Endodermal cell (in vitro differentiated cells): ENCODE data around the gene LRRC36. TPM values are rescaled to one million over a fixed set of nuclear protein-coding genes. Genes with fewer than 3 reads are reported as not detected.

Experiments
- DNase-seq: peaks from one replicate; pipeline ENCODE4 v3.0.0-alpha.2; 2017
- H3K27ac ChIP-seq: 2 replicates; pipeline ENCODE4 v1.5.1; 2013; ENCODE audit warnings: mild to moderate bottlenecking, low read depth, low read length, moderate library complexity
- H3K27me3 ChIP-seq: 2 replicates; pipeline ENCODE4 v1.6.1; 2013; ENCODE audit warnings: mild to moderate bottlenecking, low read length, moderate library complexity; ENCODE audit not compliant: insufficient read depth, control insufficient read depth, poor library complexity, severe bottlenecking
- H3K36me3 ChIP-seq: 2 replicates; pipeline ENCODE4 v1.7.0; 2013; ENCODE audit warnings: mild to moderate bottlenecking, low read length, moderate library complexity; ENCODE audit not compliant: control insufficient read depth, insufficient read depth
- H3K4me1 ChIP-seq: one replicate; pipeline ENCODE4 v1.7.0; 2013; ENCODE audit warnings: low read length; ENCODE audit not compliant: control insufficient read depth, insufficient read depth
- H3K4me3 ChIP-seq: 2 replicates; pipeline ENCODE4 v1.5.1; 2013; ENCODE audit warnings: mild to moderate bottlenecking, low read length, moderate library complexity
- H3K9ac ChIP-seq: 2 replicates; pipeline ENCODE4 v1.6.1; 2013; ENCODE audit warnings: mild to moderate bottlenecking, low read length, moderate library complexity; ENCODE audit not compliant: poor library complexity, severe bottlenecking; ENCODE audit errors: extremely low read depth
- H3K9me3 ChIP-seq: 2 replicates; pipeline ENCODE4 v1.6.1; 2013; ENCODE audit warnings: mild to moderate bottlenecking, low read length, moderate library complexity; ENCODE audit not compliant: control insufficient read depth
- H3K27ac Mint-ChIP-seq: 2 replicates; pipeline ENCODE4 v1.8.0; 2020; ENCODE audit warnings: mixed read lengths
- H3K27me3 Mint-ChIP-seq: 2 replicates; pipeline ENCODE4 v1.8.0; 2021; ENCODE audit warnings: mild to moderate bottlenecking, mixed read lengths; ENCODE audit not compliant: insufficient read depth
- H3K36me3 Mint-ChIP-seq: 2 replicates; pipeline ENCODE4 v1.8.0; 2020; ENCODE audit warnings: low read depth, mixed read lengths
- H3K4me1 Mint-ChIP-seq: 2 replicates; pipeline ENCODE4 v1.8.0; 2020; ENCODE audit warnings: mixed read lengths
- H3K4me3 Mint-ChIP-seq: 2 replicates; pipeline ENCODE4 v1.8.0; 2020; ENCODE audit warnings: mild to moderate bottlenecking, moderate library complexity, mixed read lengths
- H3K9me3 Mint-ChIP-seq: 2 replicates; pipeline ENCODE4 v1.8.0; 2020; ENCODE audit warnings: mild to moderate bottlenecking, mixed read lengths
- WGBS, 2 experiments: methylation state at CpG; one replicate each; pipeline versions ENCODE4 v1.1.5 to v1.1.7; 2013; ENCODE audit warnings: missing lambda C conversion rate in 2 of 2, mixed read lengths in 1 of 2; ENCODE audit not compliant: insufficient coverage in 1 of 2, insufficient read length in 1 of 2; 5-methylcytosine and 5-hydroxymethylcytosine counted together
- total RNA-seq, 2 donors: library from RNA; stranded (reverse); fragmentation: NEBNext Ultra II Directional in 1 of 2; extraction: Animal tissue kit (Norgen Biotek cat#: 25700) in 1 of 2; gene quantifications; 2 replicates in 1 of 2; 3 replicates in 1 of 2; pipeline ENCODE4 v1.2.1, GENCODE V29; 2021
- TF ChIP-seq, protein P1 (sequence below): fragments of 200-600 bp; sonication (generic); conservative IDR thresholded peaks from 2 replicates; pipeline ENCODE4 v1.5.0; 2021; ENCODE audit warnings: antibody characterized with exemption, mild to moderate bottlenecking

LRRC36 gene
- total RNA-seq, 2 donors from 2014 or later = 0.73 TPM; not detected in 1

GRCh38 chr16:67424261-67424615, 97.6 kb downstream of the LRRC36 start:
- DNase-seq = no peak
- Mint-ChIP-seq H3K9me3 (peaks cover 3% of the 10 kb centered on the region), H3K4me1 (peaks cover 37% of the 10 kb centered on the region), H3K27ac (no peak overlapping the region), H3K36me3 (no peaks in the 10 kb centered on the region), H3K4me3 (peak overlapping the region; percentile 24), H3K27me3 (peaks cover 10% of the 10 kb centered on the region)
- TF ChIP-seq, protein P1, sequence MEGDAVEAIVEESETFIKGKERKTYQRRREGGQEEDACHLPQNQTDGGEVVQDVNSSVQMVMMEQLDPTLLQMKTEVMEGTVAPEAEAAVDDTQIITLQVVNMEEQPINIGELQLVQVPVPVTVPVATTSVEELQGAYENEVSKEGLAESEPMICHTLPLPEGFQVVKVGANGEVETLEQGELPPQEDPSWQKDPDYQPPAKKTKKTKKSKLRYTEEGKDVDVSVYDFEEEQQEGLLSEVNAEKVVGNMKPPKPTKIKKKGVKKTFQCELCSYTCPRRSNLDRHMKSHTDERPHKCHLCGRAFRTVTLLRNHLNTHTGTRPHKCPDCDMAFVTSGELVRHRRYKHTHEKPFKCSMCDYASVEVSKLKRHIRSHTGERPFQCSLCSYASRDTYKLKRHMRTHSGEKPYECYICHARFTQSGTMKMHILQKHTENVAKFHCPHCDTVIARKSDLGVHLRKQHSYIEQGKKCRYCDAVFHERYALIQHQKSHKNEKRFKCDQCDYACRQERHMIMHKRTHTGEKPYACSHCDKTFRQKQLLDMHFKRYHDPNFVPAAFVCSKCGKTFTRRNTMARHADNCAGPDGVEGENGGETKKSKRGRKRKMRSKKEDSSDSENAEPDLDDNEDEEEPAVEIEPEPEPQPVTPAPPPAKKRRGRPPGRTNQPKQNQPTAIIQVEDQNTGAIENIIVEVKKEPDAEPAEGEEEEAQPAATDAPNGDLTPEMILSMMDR = no peak
- no peak overlapping the region for H3K27ac ChIP-seq
- H3K9me3 ChIP-seq = no peaks in the 10 kb centered on the region
- H3K4me3 ChIP-seq = no peak overlapping the region
- no peaks in the 10 kb centered on the region for H3K36me3 ChIP-seq
- H3K4me1 ChIP-seq = peaks cover 18% of the 10 kb centered on the region
- H3K9ac ChIP-seq = no peak overlapping the region
- WGBS, 2 experiments = 39 to 53% methylated on average over 5 of the region's 5 CpGs
- H3K27me3 ChIP-seq = peaks cover 10% of the 10 kb centered on the region

DNA sequence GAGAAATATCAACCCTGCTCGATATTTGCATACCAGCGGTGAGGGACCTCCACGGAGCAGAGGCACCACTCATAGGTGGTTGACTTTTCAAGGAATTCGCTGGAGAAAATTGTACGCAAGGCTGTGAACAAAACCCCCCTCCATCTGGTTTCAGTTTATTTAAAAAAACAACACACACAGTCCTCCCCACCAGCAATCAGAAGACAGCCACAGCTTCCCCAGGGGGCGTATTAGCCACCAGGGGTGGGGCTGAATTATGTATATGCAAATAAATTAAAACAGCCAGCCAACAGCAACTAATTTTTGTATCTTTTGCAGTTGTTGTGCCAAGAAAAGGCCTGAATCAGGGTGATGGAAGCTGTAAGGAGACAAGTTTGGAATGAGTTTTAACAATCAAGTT, 98.4 kb downstream of the LRRC36 start:
- Histone ChIP-seq H3K4me1 (peaks cover 18% of the 10 kb centered on the region), H3K27ac (no peak overlapping the region), H3K36me3 (no peaks in the 10 kb centered on the region), H3K4me3 (no peak overlapping the region), H3K9ac (no peak overlapping the region), H3K27me3 (peaks cover 18% of the 10 kb centered on the region), H3K9me3 (no peaks in the 10 kb centered on the region)
- WGBS, 2 experiments = 23 to 39% methylated on average over 4 to 5 of the region's 6 CpGs
- no peaks in the 10 kb centered on the region for H3K36me3 Mint-ChIP-seq
- H3K4me1 Mint-ChIP-seq = peaks cover 34% of the 10 kb centered on the region
- peak overlapping the region; percentile 66 for H3K27ac Mint-ChIP-seq
- no peak for DNase-seq
- peak overlapping the region; percentile 23 for H3K4me3 Mint-ChIP-seq
- TF ChIP-seq, protein P1 = no peak
- peaks cover 18% of the 10 kb centered on the region for H3K27me3 Mint-ChIP-seq
- no peaks in the 10 kb centered on the region for H3K9me3 Mint-ChIP-seq

- H3K4me1 Mint-ChIP-seq = peaks cover 35% of the 10 kb centered on the region
- H3K27ac Mint-ChIP-seq = no peak overlapping the region
- Histone ChIP-seq H3K9ac (no peak overlapping the region), H3K27me3 (peaks cover 24% of the 10 kb centered on the region), H3K4me1 (peaks cover 18% of the 10 kb centered on the region), H3K27ac (no peak overlapping the region), H3K9me3 (no peaks in the 10 kb centered on the region), H3K4me3 (no peak overlapping the region), H3K36me3 (no peaks in the 10 kb centered on the region)
- no peak for DNase-seq
- H3K36me3 Mint-ChIP-seq = no peaks in the 10 kb centered on the region
- H3K4me3 Mint-ChIP-seq = no peak overlapping the region
- H3K9me3 Mint-ChIP-seq = no peaks in the 10 kb centered on the region
- TF ChIP-seq, protein P1 = no peak
- peaks cover 23% of the 10 kb centered on the region for H3K27me3 Mint-ChIP-seq
- 89 to 92% methylated on average over 3 to 4 of the region's 4 CpGs for WGBS, 2 experiments
These were observed 99.0 kb downstream of the LRRC36 start for GRCh38 chr16:67425580-67425979.
